Ovary (tissue), 9 donors: ENCODE results near the gene GLYAT. TPM values are rescaled to one million over a fixed set of nuclear protein-coding genes. Genes with fewer than 3 reads are reported as not detected.
"Not testable (repeated sequence)": the region's sequence is repeated elsewhere in the genome, so short reads cannot be mapped to it uniquely, and the experiment has no call there.

Experiments
- DNase-seq, 5 donors: peaks; one replicate each; pipeline ENCODE4 v3.0.0-alpha.2; 2019 to 2020
- H3K27ac ChIP-seq, 2 donors: fragments of 200-600 bp; one replicate each; pipeline versions ENCODE4 v1.5.1 to v1.8.0; 2019 to 2022
- H3K27me3 ChIP-seq: fragments of 200-600 bp; one replicate; pipeline ENCODE4 v1.8.0; 2022
- H3K36me3 ChIP-seq: fragments of 200-600 bp; sonication (generic); one replicate; pipeline ENCODE4 v1.5.1; 2019
- H3K4me1 ChIP-seq: one replicate; pipeline ENCODE4 v1.8.1; 2013; ENCODE audit warnings: mild to moderate bottlenecking, moderate library complexity; ENCODE audit not compliant: insufficient read depth
- H3K4me3 ChIP-seq: fragments of 200-600 bp; sonication (generic); one replicate; pipeline ENCODE4 v1.5.1; 2017
- H3K9me3 ChIP-seq, 2 donors: fragments of 200-600 bp in 1 of 2; sonication (generic) in 1 of 2; one replicate each; pipeline versions ENCODE4 v1.5.1 to v1.8.1; 2013 to 2019; ENCODE audit warnings: mild to moderate bottlenecking in 1 of 2, moderate library complexity in 1 of 2
- CTCF ChIP-seq, 3 donors: fragments of 450-650 bp in 2 of 3; fragments of 200-600 bp in 1 of 3; IDR thresholded peaks; one replicate each; pipeline versions ENCODE4 v1.5.1 to v1.8.0; 2016 to 2022; ENCODE audit warnings: antibody characterized with exemption in 3 of 3, mild to moderate bottlenecking in 1 of 3
- EP300 ChIP-seq: sonication (generic); formaldehyde crosslinking; IDR thresholded peaks from one replicate; pipeline ENCODE4 v1.6.1; 2017; ENCODE audit warnings: antibody characterized with exemption
- POLR2A ChIP-seq: fragments of 450-650 bp; IDR thresholded peaks from one replicate; pipeline ENCODE4 v1.6.1; 2017; ENCODE audit warnings: antibody characterized with exemption, mild to moderate bottlenecking, moderate library complexity
- WGBS, 3 donors: extraction: QIAGEN DNeasy Blood & Tissue Kit in 1 of 3; methylation state at CpG; one replicate each; pipeline versions ENCODE4 v1.1.5 to v1.1.7; 2013 to 2017; 5-methylcytosine and 5-hydroxymethylcytosine counted together
- intact Hi-C, 4 donors: fragments of 100-400 bp; cut with DNase I; formaldehyde crosslinking; loops; one replicate each; pipeline versions ENCODE4 v1.11.0 to v1.15.1; 2022 to 2023
- polyA plus RNA-seq, 2 donors: library from polyadenylated mRNA; stranded (reverse); fragments of 200-250 nt in 1 of 2; fragments of 350-450 nt in 1 of 2; fragmentation: Illumina TruSeq in 1 of 2; extraction: RNeasy Lipid Tissue Mini Kit (QIAGEN cat#74804) in 1 of 2; gene quantifications; one replicate each; pipeline ENCODE4 v1.2.3, GENCODE V29; 2013 to 2014
- total RNA-seq, 7 donors: library from RNA; depleted of rRNA in 2 of 7; stranded (reverse); fragments of >200 nt in 2 of 7; fragmentation: NEBNext Ultra II Directional in 3 of 7; extraction: Animal tissue kit (Norgen Biotek cat#: 25700) in 3 of 7; gene quantifications; one replicate each; pipeline versions ENCODE4 v1.1.0 to v1.2.4, GENCODE V29; 2016 to 2023
- donor health status: DM: no; HTN: no; CAD: no; lungs with moderate emphysema.
- donor health status: DM: no; HTN: no; CAD: no.
- donor health status: Bipolar disorder and iron deficiency.
- donor health status: DM: yes; HTN: yes; CAD: no.
- donor health status: DM: no; HTN: no; CAD: no.
- donor health status: DM: yes; HTN: yes; CAD: no.

The GLYAT gene
- total and polyA plus RNA-seq, 9 donors: 0.18 TPM; not detected in 8

DNA sequence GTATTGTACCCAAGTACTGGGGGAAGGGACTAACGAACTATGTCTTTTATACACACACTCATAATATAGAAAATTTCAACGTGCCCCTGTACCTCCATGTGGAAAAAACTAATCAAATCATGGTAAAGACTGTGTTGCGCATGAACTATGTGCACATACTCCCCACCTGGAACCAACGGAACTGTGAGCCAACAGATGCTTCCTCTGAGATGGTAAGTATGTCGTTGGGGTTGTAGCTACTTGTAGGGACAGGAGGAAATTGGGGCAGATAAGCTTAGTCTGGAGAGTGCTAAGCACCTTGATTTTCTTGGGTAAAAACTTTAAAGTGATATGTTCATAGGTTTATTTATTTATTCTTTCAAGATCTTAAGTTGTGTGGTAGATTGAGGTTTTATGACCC lies 40.1 kb downstream of the GLYAT start:
- Histone ChIP-seq H3K27ac (no peak overlapping the region), H3K4me1 (no peaks in the 10 kb centered on the region), H3K27me3 (no peaks in the 10 kb centered on the region), H3K36me3 (no peaks in the 10 kb centered on the region), H3K4me3 (no peak overlapping the region), H3K9me3 (no peaks in the 10 kb centered on the region)
- intact Hi-C loops: no loop called here
- no peak for DNase-seq
- 76 to 78% (median 77%) methylated on average over 5 of the region's 5 CpGs for WGBS, 3 donors
- TF ChIP-seq CTCF (IDR thresholded peaks at IDR 0.05) (no peak), POLR2A (no peak), EP300 (no peak)

DNA sequence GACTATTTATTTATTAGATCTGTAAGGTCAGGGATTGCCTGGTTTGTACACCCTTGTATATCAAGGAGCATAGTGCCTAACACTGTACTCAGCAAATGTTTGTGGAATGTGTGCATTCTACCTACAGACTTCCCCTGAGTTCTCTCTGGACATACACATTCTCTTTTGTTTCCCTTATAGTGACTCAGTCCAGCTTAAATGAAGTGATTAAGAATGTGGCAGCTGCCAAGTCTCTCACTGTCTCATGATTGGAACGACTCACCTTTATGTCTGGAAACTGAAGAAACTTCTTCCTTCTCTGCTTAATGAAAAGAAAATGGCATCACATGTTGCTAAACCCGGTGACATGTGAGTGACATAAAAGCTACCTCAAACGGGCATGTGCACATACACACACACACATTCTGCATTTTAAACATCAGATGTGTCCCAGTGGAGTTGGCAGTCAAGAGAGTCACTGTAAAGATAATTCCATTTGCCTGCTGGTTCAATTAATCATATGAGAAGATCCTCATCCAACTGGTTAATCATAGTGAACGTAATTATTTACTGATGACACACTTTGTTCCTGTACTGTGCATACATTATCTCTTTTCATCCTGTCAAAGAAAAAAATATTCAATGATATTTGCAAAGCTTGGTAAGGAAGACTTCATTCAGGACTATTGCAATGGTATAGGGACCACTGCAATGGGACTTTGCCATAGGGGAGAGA lies 42.8 kb downstream of the GLYAT start:
- intact Hi-C loops: no loop called here
- Histone ChIP-seq H3K27ac (no peak overlapping the region), H3K36me3 (no peaks in the 10 kb centered on the region), H3K4me3 (no peak overlapping the region), H3K4me1 (no peaks in the 10 kb centered on the region), H3K9me3 (no peaks in the 10 kb centered on the region), H3K27me3 (no peaks in the 10 kb centered on the region)
- 69 to 75% (median 73%) methylated on average over 4 of the region's 4 CpGs for WGBS, 3 donors
- TF ChIP-seq CTCF (IDR thresholded peaks at IDR 0.05) (no peak), POLR2A (no peak), EP300 (no peak)
- no peak for DNase-seq

- Histone ChIP-seq H3K4me3 (no peak overlapping the region), H3K27me3 (no peaks in the 10 kb centered on the region), H3K4me1 (no peaks in the 10 kb centered on the region), H3K9me3 (no peaks in the 10 kb centered on the region), H3K27ac (no peak overlapping the region), H3K36me3 (no peaks in the 10 kb centered on the region)
- no peak for DNase-seq
- no peak for TF ChIP-seq POLR2A
- TF ChIP-seq EP300: no peak
- 19 to 42% (median 20%) methylated on average over 9 of the region's 9 CpGs for WGBS, 3 donors
- intact Hi-C loops: no loop called here
Observed at GRCh38 chr11:58685973-58686722, 45.6 kb downstream of the GLYAT start.

DNA sequence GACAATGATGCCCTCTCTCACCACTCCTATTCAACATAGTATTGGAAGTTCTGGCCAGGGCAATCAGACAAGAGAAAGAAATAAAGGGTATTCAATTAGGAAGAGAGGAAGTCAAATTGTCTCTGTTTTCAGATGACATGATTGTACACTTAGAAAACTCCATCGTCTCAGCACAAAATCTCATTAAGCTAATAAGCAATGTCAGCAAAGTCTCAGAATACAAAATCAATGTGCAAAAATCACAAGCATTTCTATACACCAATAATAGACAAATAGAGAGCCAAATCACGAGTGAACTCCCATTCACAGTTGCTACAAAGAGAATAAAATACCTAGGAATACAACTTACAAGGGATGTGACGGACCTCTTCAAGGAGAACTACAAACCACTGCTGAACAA lies 49.1 kb downstream of the GLYAT start:
- H3K9me3 ChIP-seq, H3K36me3 ChIP-seq, H3K27ac ChIP-seq, H3K4me1 ChIP-seq, H3K27me3 ChIP-seq, intact Hi-C loops, H3K4me3 ChIP-seq, DNase-seq: not testable (repeated sequence)
- 74 to 77% (median 76%) methylated on average over 3 of the region's 3 CpGs for WGBS, 3 donors

DNA sequence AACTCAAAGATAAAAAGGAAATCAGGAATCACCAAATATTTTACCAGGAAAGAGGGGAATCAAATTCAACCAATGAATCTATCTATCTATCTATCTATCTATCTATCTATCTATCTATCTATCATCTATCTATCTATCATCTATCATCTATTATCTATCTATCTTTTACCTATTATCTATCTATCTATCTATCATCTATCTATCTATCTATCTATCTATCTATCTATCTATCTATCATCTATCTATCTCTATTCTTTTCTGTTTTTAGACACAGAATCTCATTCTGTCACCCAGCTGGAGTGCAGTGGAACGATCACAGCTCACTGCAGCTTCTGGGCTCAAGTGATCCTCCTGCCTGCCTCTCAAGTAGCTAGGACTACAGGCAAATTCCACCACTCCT lies 54.2 kb downstream of the GLYAT start:
- DNase-seq, H3K27me3 ChIP-seq, H3K9me3 ChIP-seq, H3K4me1 ChIP-seq, H3K36me3 ChIP-seq, intact Hi-C loops, H3K27ac ChIP-seq, H3K4me3 ChIP-seq: not testable (repeated sequence)
- WGBS, 3 donors: 71 to 74% (median 72%) methylated on average over 1 of the region's 1 CpG

- Histone ChIP-seq H3K4me1 (no peaks in the 10 kb centered on the region), H3K4me3 (no peak overlapping the region), H3K9me3 (no peaks in the 10 kb centered on the region), H3K36me3 (no peaks in the 10 kb centered on the region), H3K27ac (no peak overlapping the region), H3K27me3 (no peaks in the 10 kb centered on the region)
- no peak for DNase-seq
- WGBS, 3 donors: 66 to 72% (median 69%) methylated on average over 1 of the region's 1 CpG
- no peak for TF ChIP-seq POLR2A
- no peak for TF ChIP-seq CTCF (IDR thresholded peaks at IDR 0.05)
- TF ChIP-seq EP300: no peak
- intact Hi-C loops: no loop called here
Observed at GRCh38 chr11:58676563-58677135, 55.1 kb downstream of the GLYAT start.
